ENCODE results near the gene TBXA2R.
A peak's percentile ranks its signal among the peaks of the same experiment; 100 is the strongest.
"Not testable (repeated sequence)": the region's sequence is repeated elsewhere in the genome, so short reads cannot be mapped to it uniquely, and the experiment has no call there.

Gene TBXA2R

DNA sequence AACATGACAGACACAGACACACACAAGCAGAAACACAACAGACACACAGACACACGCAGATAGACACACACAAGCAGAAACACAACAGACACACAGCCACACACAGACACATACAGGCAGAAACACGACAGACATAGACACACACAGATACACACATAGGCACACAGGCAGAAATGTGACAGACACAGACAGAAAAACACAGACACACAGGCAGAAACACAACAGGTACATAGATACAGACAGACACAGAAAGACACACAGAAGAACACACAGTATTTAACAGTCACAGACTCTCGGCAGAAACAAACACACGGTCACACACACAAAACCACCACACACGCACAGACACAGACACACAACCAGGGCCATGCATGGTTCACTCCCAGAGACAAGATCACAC lies 905 bp downstream of the TBXA2R start:
- DNase-seq (ENCODE audit: low spot score), result no peak

DNA sequence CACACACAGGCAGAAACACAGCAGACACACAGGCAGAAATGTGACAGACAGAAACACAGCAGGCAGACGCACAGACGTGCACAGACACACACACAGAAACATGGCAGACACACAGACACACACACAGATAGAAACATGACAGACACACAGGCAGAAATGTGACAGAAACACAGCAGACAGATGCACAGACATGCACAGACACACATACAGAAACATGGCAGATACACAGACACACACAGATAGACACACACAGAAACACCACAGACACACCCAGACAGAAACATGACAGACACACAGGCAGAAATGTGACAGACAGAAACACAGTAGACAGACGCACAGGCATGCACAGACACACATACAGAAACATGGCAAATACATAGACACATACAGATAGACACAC lies 1.3 kb downstream of the TBXA2R start:
- no peak for DNase-seq (ENCODE audit: low spot score)

DNA sequence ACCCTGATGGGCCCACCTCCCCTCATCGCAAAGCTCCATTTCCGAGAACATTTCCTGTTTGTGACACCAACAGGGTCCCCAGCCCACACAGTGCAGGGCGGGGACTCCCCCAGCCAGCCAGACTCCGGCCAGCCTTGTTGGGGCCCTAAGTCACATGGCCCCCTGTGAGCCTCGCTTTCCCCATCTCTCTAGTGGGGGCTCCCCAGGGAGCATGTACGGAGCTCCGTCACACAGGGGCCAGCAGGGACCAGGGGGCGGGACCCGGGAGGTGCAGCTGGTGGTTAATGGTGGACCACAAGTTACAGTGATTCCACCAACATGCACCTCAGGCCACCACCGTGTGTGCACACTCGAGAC lies 1.7 kb downstream of the TBXA2R start:
- no peak for DNase-seq (ENCODE audit: low spot score)

DNA sequence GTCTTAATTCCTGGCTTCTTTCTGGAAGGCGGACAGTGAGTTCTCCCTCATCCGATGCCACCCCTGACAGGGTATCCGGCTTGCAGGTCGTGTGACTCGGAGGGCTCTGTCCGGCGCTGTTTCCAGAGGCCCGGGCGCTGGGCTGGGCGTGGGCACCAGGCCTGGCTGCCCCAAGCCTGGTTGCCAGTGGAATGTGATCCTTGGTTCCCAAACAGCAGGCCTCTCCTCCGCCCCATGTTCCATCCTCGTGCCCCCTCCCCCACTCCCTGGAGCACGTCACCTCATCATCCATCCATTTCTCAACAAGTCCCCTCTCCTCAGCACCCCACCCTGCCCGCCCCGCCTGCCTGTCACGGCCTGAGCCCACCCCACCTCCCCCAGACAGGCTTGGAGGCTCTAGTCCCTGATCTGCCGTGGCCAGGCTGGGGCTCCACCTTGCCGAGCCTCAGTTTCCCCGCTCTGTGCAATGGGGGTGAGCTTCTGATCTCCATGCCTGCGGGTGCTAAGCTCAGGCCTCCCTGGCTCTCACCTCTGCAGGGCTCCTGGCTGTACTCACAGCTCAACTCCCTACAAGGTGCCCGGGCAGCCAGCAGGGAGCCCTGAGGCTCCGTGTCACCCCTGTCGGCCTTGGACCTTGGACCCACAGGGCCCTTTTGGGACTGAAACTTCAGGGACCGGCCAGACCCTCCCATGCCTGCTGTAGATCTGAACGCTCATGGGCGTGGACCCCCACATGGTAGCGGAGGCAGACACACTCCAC lies 2.3 kb downstream of the TBXA2R start:
- no peak for DNase-seq (ENCODE audit: low spot score)

DNA sequence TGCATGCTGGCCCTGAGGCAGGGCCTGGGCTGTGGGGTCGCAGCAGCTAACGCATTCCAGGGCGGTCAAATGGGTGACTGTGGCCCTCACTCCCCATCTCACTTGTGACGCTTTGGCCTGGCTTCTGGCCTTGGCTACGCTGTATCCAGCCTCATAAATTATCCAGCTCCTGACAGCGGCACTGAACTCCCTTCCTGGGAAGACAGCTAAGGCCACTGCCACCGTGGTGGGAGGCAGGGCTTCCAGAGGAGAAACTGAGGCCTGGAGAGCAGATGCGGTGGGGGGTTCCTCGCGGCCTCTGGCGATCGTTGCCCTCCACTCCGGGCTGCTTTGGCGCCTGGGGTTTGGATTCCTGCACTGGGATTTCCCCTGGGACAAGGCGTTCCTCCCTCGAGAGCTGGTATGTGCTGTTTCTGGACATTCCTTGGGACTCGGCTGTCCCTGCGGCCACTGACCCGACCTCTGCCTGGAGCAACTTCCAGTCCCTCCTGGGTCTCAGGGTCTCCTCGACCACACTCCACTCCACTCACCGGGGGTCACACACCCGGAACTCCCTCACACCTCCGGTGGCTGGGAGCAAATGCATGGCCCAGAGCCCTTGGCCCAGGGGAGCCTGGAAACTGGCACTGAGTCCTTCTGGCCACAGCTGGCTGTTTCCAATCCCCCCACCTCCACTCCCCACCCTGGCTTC lies 3.4 kb downstream of the TBXA2R start:
- DNase-seq (ENCODE audit: low spot score), result no peak

DNA sequence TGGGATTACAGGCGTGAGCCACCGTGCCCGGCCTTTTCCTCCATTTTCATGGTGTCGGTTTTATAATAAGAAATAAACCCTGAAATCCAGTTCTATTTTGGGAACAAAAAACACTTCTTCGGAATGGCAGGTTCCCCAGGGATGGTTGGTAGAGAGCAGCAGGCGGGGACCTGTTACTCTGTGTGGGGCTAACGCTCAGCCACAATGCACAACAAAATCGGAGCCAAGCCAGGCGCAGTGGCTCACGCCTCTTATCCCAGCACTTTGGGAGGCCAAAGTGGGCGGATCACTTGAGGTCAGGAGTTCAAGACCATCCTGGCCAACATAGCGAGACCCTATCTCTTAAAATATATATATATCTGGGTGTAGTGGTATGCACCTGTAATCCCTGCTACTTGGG lies 5.7 kb downstream of the TBXA2R start:
- no peak for DNase-seq (ENCODE audit: low spot score)

DNA sequence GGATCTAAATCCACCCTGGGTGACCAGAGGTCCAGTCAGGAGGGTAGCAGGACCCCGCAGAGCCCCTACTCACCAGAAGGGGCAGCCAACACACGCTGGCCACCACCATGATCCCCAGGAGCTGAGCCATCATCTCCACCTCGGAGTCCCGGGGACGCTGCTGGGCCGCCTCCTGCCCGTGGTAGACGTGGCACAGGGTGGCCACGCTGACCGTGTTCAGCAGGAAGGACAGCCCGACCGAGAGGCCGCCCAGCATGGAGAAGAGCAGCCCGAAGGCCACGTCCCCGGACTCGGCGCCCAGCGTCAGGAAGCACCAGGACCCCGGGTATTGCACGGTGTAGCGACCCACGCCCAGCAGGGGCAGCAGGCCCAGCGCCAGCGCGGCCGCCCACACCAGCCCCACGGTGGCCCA lies 6.9 kb downstream of the TBXA2R start:
- peak; percentile 52 for DNase-seq (ENCODE audit: low spot score)

DNA sequence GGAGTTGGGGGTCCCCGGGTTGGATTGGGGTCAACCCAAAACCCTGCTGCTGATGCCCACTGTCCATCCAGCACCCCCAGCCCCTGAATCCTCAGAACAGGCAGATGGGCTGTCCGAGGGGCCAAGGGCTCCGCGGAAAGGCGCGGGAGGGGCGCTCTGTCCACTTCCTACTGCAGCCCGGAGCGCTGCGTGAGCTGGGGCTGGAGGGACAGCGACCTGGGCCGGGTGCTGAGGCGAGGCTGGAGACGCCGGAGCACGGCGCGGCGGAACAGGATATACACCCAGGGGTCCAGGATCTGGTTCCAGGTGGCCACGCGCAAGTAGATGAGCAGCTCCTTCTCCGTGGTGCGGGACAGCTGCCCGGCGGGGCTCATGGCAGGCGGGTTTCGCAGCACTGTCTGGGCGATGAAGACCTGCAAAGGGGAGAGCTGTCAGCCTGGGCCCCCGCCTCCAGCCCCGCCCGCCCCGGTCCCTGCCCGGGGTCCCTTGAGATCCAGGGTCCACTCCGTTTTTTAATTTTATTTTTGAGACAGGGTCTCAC lies 11.1 kb downstream of the TBXA2R start:
- DNase-seq (ENCODE audit: low spot score), result no peak

DNA sequence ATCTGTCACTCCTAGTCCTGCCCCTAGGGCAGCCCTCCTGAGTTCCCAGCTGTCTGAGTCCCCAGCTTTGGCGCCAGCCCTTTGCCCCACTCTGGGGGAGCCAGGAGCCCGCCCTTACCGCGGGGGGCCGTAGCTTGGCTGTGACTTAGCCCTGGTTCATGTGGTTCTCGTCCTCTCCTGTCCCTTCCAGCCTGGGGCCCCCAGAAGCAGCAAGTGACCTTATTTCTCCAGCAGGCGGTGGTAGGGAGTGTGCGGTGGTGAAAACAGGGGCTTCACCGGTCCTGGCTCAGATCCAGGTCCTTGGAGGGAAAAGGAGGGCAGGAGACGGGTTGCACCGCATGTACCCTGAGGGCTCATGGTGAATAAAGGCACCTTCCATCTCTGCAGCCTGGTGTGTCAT lies 13.5 kb downstream of the TBXA2R start:
- no peak for DNase-seq (ENCODE audit: low spot score)

DNA sequence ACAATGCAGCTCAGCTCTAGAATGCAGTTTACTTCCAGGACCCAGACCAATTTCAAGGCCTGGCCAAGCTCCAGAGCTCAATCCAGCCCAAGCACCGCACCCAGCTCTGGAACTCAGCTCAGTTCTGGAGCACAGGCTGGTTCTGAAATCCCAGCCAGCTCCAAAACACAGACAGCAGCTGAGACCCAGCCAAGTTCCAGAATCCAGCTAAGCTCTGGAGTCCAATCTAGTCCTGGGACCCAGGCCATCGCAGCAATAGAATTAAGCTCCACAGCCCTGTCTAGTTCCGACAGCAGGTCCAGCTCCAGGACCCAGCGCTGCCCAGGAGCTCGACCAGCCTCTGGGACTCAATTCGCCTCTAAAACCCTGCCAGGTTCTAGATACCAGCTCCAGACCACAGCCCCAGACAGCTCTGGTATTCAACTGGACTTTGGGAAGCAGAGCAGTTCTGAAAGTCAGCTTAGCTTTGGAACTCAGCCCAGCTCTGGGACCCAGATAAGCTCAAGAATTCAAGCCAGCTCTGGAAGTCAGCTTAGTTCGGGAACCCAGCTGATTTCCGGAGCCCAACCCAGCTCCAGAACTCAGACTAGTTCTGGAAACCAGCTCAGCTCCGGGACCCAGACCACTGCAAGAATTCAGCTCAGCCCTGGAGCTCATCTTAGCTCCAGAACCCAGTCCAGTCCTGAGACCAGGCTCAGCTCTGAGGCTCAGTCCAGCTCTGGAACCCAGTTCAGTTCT lies 14.6 kb downstream of the TBXA2R start:
- DNase-seq (ENCODE audit: low spot score), result no peak

DNA sequence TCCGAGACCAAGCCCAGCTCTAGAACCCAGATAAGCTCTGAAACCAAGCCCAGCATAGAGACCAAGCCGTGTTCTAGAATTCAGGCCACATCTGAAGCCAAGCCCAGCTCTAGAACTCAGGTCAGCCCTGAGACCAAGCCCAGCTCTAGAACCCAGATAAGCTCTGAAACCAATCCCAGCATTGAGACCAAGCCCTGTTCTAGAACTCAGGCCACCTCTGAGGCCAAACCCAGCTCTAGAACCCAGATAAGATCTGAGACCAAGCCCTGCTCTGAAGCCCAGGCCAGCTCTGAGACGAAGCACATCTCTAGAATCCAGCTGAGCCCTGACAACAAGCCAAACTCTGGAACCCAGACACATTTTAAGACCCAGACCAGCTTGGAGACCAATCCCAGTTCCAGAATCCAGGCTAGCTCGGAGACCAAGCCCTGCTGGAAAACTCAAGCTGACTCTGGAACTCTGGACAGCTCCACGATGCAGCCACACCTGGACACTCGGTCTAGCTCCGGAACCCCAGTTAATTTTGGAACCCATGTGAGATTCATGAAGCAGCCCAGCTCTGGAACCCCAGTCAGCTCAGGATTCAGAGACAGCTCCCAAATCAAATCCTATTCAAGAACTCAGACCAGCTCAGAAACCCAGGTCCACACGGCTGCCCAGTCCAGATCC lies 15.6 kb downstream of the TBXA2R start:
- DNase-seq (ENCODE audit: low spot score), result no peak

DNA sequence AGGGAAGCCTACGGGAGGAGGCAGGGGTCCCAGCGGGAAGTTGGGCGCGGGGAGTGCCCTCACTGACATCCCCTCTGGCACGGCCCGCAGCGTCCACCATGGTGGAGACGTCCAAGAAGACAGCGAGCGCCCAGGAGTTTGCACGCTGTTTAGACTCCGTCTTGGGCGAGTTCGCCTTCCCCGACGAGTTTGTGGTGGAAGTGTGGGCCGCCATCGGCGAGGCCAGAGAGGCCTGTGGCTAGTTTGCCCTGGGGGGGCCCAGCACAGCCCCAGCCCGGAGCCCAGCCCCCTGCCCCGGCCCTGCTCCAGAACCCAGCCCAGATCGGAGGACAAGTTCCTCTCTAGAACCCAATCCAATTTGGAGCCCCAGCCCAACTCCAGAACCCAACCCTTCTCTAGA lies 16.7 kb downstream of the TBXA2R start:
- no peak for DNase-seq (ENCODE audit: low spot score)

DNA sequence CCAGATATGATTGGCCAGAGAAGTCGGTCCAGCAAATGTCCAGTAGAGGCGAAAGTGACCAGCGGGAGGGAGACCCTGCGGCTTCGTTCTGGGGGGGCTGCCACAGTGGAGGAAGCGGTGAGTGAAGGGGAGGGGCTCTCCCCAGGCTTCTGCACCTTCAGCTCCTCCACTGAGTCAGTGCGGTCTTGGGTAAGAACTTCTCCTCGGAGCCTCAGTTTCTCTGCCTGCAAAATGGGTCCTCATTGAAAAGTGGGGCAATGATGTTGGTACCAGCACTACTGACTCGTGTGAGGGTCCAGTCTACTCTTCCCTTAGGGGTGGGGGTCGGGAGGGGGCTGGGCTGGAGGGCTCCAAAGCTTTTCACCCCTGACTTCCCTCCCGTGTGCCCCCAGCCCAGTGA lies 17.2 kb downstream of the TBXA2R start:
- no peak for DNase-seq (ENCODE audit: low spot score)

DNA sequence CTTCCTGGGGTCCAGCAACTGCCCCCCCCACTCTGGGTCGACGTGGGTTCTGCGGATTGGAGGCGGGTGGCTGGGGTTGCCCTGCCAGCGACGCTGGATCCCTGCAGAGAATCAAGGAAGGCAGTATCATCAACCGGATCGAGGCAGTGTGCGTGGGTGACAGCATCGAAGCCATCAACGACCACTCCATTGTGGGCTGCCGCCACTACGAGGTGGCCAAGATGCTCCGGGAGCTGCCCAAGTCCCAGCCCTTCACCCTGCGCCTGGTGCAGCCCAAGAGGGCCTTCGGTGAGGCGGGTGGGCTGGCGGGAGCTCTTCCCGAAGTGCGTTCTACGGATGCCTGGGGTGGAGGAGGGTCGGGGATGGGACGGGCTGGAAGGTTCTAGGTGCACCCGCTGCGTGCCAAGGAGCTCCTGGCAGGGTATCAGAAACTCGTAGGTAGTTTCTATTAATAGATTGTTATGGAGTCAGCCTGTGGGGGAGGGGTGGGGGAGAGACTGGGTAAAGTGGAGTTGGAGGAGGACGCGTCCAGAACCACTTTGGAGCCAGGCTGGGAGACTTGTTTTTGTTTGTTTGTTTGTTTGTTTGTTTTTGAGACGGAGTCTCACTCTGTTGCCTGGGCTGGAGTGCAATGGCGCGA lies 19.8 kb downstream of the TBXA2R start:
- no peak for DNase-seq (ENCODE audit: low spot score)

DNA sequence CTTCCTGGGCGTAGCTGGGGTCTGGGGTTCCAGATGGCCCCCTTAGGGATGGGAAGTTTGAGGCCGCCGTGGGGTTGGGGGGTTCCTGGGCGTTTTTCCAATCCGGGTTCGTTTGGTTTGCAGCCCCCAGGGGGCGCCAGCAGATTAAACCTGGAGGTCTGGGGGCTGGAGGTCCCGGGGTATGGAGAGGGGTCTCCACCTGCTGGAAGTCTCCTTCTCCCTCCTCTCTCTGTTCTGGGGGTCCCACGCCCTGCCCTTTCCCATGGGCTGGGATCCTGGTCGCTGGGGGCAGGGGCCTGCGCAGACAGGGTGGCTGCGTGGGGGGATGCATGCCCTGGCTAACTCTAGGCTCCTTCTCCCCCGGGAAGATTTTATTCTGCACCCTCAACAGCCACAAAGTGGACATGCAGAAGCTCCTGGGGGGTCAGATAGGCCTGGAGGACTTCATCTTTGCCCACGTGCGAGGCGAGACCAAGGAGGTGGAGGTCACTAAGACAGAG lies 20.5 kb downstream of the TBXA2R start:
- DNase-seq (ENCODE audit: low spot score), result no peak

DNA sequence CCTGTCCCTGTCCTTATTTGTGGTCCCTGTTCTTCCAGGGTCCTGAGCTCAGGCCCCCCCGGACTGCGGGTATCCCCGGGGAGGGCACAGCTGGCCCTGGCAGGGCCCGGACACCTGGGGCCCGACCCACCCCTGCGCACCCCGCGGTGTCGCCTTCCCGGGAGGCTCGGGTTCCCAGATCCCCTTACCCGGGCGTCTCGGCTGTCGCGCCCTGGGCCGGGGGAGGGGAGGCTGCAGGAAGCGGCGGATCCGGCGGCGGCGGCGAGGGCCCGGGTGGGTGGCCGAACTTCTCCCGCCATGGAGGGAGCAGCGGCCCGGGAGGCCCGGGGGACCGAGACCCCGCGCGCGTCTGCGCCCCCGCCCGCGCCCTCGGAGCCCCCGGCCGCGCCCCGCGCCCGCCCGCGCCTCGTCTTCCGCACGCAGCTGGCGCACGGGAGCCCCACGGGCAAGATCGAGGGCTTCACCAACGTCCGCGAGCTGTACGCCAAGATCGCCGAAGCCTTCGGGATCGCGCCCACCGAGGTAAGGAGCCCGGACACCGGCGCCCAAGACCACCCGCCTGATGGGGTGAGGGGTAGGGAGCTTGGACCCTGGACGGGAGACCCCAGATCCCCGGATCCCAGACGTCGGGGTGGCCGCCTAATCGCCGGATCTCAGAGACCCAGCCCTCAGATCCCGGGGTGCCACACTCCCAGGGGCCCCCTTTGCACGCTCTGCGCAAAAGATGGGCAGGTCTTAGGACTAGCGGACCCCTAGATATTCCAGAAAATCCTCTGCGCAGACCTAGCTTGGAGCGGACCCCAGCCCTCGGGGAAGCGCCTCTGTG lies 21.2 kb downstream of the TBXA2R start, which contains the start of gene GIPC3:
TSS of gene GIPC3 (plus strand) at position 178 of the 826 bp plus-strand sequence. CDS start at position 298, 120 bp downstream.
- DNase-seq (ENCODE audit: low spot score), result no peak

DNA sequence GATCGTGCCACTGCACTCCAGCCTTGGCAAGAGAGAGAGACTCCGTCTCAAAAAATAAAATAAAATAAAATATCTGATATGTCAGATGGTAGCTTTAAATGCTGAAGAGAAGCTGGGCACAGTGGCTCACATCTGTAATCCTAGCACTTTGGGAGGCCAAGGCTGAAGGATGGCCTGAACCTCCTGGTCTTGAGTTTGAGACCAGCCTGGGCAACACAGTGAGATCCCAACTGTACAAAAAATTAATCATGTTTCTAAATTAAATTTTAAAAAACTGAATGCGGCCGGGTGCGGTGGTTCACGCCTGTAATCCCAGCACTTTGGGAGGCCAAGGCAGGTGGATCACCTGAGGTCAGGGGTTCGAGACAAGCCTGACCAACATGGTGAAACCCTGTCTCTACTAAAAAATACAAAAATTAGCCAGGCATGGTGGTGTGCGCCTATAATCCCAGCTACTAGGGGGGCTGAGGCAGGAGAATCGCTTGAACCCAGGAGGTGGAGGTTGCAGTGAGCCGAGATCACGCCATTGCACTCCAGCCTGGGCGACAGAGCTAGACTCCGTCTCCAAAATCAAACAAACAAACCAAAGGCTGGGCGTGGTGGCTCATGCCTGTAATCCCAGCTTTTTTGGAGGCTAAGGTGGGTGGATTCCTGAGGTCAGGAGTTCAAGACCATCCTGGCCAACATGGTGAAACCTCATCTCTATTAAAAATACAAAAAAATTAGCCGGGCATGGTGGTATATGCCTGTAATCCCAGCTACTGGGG lies 22.5 kb downstream of the TBXA2R start:
- DNase-seq (ENCODE audit: low spot score), result not testable (repeated sequence)

DNA sequence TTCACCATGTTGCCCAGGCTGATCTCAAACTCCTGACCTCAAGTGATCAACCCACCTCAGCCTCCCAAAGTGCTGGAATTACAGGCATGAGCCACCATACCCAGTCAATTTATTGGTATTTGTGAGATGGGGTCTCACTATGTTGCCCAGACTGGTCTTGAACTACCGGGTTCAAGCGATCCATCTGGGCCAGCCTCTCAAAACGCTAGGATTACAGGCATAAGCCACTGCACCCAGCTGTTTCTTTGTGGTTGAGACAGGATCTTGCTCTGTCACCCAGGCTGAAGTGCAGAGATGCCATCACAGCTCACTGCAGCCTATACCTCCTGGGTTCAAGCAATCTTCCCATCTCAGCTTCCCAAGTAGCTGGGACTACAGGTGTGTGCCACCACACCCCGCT lies 24.9 kb downstream of the TBXA2R start:
- not testable (repeated sequence) for DNase-seq (ENCODE audit: low spot score)
